Testis (tissue), 3 donors: ENCODE measurements around the gene CLN5. TPM values are rescaled to one million over a fixed set of nuclear protein-coding genes. Genes with fewer than 3 reads are reported as not detected.

Source experiments
- DNase-seq: peaks from one replicate; pipeline ENCODE4 v3.0.0-alpha.2; 2019
- H3K27ac ChIP-seq, 2 donors: fragments of 200-600 bp; sonication (generic); one replicate each; pipeline ENCODE4 v1.5.1; 2019
- H3K27me3 ChIP-seq: fragments of 200-600 bp; sonication (generic); one replicate; pipeline ENCODE4 v1.5.1; 2019
- H3K36me3 ChIP-seq: fragments of 200-600 bp; sonication (generic); one replicate; pipeline ENCODE4 v1.5.1; 2017; ENCODE audit warnings: low read depth; ENCODE audit errors: missing control alignments
- H3K4me1 ChIP-seq: fragments of 200-600 bp; sonication (generic); one replicate; pipeline ENCODE4 v1.5.1; 2019
- H3K4me3 ChIP-seq, 2 donors: fragments of 200-600 bp; sonication (generic); one replicate each; pipeline ENCODE4 v1.5.1; 2017 to 2019
- H3K9me3 ChIP-seq: fragments of 200-600 bp; sonication (generic); one replicate; pipeline ENCODE4 v1.5.1; 2017
- CTCF ChIP-seq, 3 experiments: fragments of 450-650 bp in 2 of 3; fragments of 200-600 bp in 1 of 3; sonication (generic) in 1 of 3; IDR thresholded peaks; one replicate each; pipeline ENCODE4 v1.5.1; 2016 to 2019; ENCODE audit warnings: antibody characterized with exemption in 3 of 3, mild to moderate bottlenecking in 2 of 3, moderate library complexity in 1 of 3
- POLR2A ChIP-seq: fragments of 450-650 bp; IDR thresholded peaks from one replicate; pipeline ENCODE4 v1.6.1; 2017; ENCODE audit warnings: antibody characterized with exemption, mild to moderate bottlenecking, moderate library complexity
- WGBS, 2 donors: methylation state at CpG; one replicate each; pipeline ENCODE4 v1.1.5; 2018; 5-methylcytosine and 5-hydroxymethylcytosine counted together
- intact Hi-C: fragments of 100-400 bp; cut with DNase I; formaldehyde crosslinking; loops from one replicate; pipeline ENCODE4 v1.15.1; 2023; ENCODE audit warnings: low total_unique reads
- polyA plus RNA-seq: library from polyadenylated mRNA; stranded (reverse); fragments of 350-450 nt; fragmentation: Illumina TruSeq; extraction: RNeasy Lipid Tissue Mini Kit (QIAGEN cat#74804); gene quantifications from one replicate; pipeline ENCODE4 v1.2.3, GENCODE V29; 2014; ENCODE audit warnings: low read depth, low replicate concordance; ENCODE audit not compliant: insufficient read depth
- total RNA-seq, 2 donors: library from RNA; depleted of rRNA; stranded (reverse); fragments of >200 nt; gene quantifications; one replicate each; pipeline ENCODE4 v1.2.3, GENCODE V29; 2016

Gene CLN5
- total and polyA plus RNA-seq, 3 donors from 2014 or later: 28.1 to 39.2 (median 30.5) TPM

- intact Hi-C loops: no loop called here
- WGBS, 2 donors: 94 to 96% methylated on average over 6 of the region's 6 CpGs
Measured at GRCh38 chr13:77031656-77032243, 39.9 kb downstream of the CLN5 start.

GRCh38 chr13:77033717-77034302, 41.9 kb downstream of the CLN5 start:
- intact Hi-C loops: no loop called here
- no peaks in the 10 kb centered on the region for H3K9me3 ChIP-seq
- no peaks in the 10 kb centered on the region for H3K27me3 ChIP-seq
- H3K27ac ChIP-seq: no peak overlapping the region
- TF ChIP-seq CTCF (IDR thresholded peaks at IDR 0.05) (no peak), POLR2A (no peak)
- 95% methylated on average over 4 of the region's 4 CpGs for WGBS, 2 donors
- peaks cover 13% of the 10 kb centered on the region for H3K4me1 ChIP-seq
- H3K36me3 ChIP-seq: no peaks in the 10 kb centered on the region
- H3K4me3 ChIP-seq: no peak overlapping the region
- no peak for DNase-seq

More at GRCh38 chr13:77031656-77032243, 39.9 kb downstream of the CLN5 start:
- no peak for TF ChIP-seq CTCF (IDR thresholded peaks at IDR 0.05)
- TF ChIP-seq POLR2A: no peak
- no peaks in the 10 kb centered on the region for H3K9me3 ChIP-seq
- H3K27me3 ChIP-seq: no peaks in the 10 kb centered on the region
- H3K27ac ChIP-seq: no peak overlapping the region
- no peak for DNase-seq
- no peak overlapping the region for H3K4me3 ChIP-seq
- no peaks in the 10 kb centered on the region for H3K36me3 ChIP-seq
- H3K4me1 ChIP-seq: peaks cover 8% of the 10 kb centered on the region

- Histone ChIP-seq H3K36me3 (no peaks in the 10 kb centered on the region), H3K27me3 (no peaks in the 10 kb centered on the region), H3K4me1 (peaks cover 14% of the 10 kb centered on the region), H3K9me3 (no peaks in the 10 kb centered on the region), H3K27ac (no peak overlapping the region), H3K4me3 (no peak overlapping the region)
- DNase-seq: no peak
- 94 to 97% methylated on average over 5 of the region's 5 CpGs for WGBS, 2 donors
- TF ChIP-seq CTCF (IDR thresholded peaks at IDR 0.05) (no peak), POLR2A (no peak)
- intact Hi-C loops: no loop called here
Measured at GRCh38 chr13:77034881-77035280, 43.0 kb downstream of the CLN5 start.

- H3K4me3 ChIP-seq: no peak overlapping the region
- intact Hi-C loops: no loop called here
- no peaks in the 10 kb centered on the region for H3K27me3 ChIP-seq
- WGBS, 2 donors: 33% methylated on average over 1 of the region's 1 CpG
- H3K36me3 ChIP-seq: no peaks in the 10 kb centered on the region
- H3K4me1 ChIP-seq: peaks cover 20% of the 10 kb centered on the region
- DNase-seq: no peak
- TF ChIP-seq POLR2A (no peak), CTCF (IDR thresholded peaks at IDR 0.05) (no peak)
- H3K27ac ChIP-seq: peak overlapping the region; percentile 12
- H3K9me3 ChIP-seq: no peaks in the 10 kb centered on the region
Measured at GRCh38 chr13:77036279-77036678, 44.4 kb downstream of the CLN5 start.
